ENCODE data around the gene DNAH3. TPM values are rescaled to one million over a fixed set of nuclear protein-coding genes. Genes with fewer than 3 reads are reported as not detected.
"Not testable (repeated sequence)": the region's sequence is repeated elsewhere in the genome, so short reads cannot be mapped to it uniquely, and the experiment has no call there.

The DNAH3 gene
- total RNA-seq, 1 experiment from 2014 or later: 0.15 TPM

- H3K4me3 ChIP-seq (replicated peaks in 1 of 2; ENCODE audit: low read depth in 1 of 2, low read length in 2 of 2): no peak overlapping the region
- H3K36me3 ChIP-seq (ENCODE audit: control insufficient read depth in 1 of 2, insufficient read depth in 2 of 2, low read length in 2 of 2): no peaks in the 10 kb centered on the region
- no peak overlapping the region for H3K9ac ChIP-seq (ENCODE audit: low read length)
- no peak for DNase-seq (ENCODE audit: low read depth, low spot score)
- H3K9me2 ChIP-seq (ENCODE audit: insufficient read depth): no peaks in the 10 kb centered on the region
- no peak for TF ChIP-seq SIN3A (IDR thresholded peaks at IDR 0.05; ENCODE audit: low read depth)
- no peak for TF ChIP-seq REST (IDR thresholded peaks at IDR 0.05; ENCODE audit: low read depth)
- no peak for TF ChIP-seq ELF1 (IDR thresholded peaks at IDR 0.05; ENCODE audit: borderline replicate concordance, low read depth)
- no peak for TF ChIP-seq CEBPB (IDR thresholded peaks at IDR 0.05; ENCODE audit: low read depth)
- TF ChIP-seq EZH2phosphoT487 (IDR thresholded peaks at IDR 0.05; ENCODE audit: borderline replicate concordance): no peak
- TF ChIP-seq RAD21 (IDR thresholded peaks at IDR 0.05; ENCODE audit: low read depth): no peak
- TF ChIP-seq YY1 (IDR thresholded peaks at IDR 0.05; ENCODE audit: extremely low read depth, insufficient replicate concordance, low read depth, low read length): no peak
- TF ChIP-seq CBX3 (IDR thresholded peaks at IDR 0.05; ENCODE audit: low read depth): no peak
- TF ChIP-seq POLR2A (IDR thresholded peaks at IDR 0.05; ENCODE audit: borderline replicate concordance, extremely low read depth, insufficient read depth, insufficient read length): no peak
- TF ChIP-seq FOSL1 (IDR thresholded peaks at IDR 0.05; ENCODE audit: low read depth): no peak
- TF ChIP-seq ZNF274 (IDR thresholded peaks at IDR 0.05; ENCODE audit: low read depth, low read length): no peak
- BruUV-seq (replicated peaks): no TSS peak
- ChIA-PET CTCF (no interaction called here), RAD21 (ENCODE audit: low non-redundant PET in 1 of 2, low total read pairs in 2 of 2, uncharacterized antibody in 2 of 2, unreplicated experiment in 2 of 2) (no interaction called here), POLR2A (no interaction called here)
- H3K79me2 ChIP-seq (ENCODE audit: insufficient read depth, low read length): no peaks in the 10 kb centered on the region
- intact Hi-C loops (cut with micrococcal nuclease): no loop called here
- H3K9me3 ChIP-seq (ENCODE audit: control insufficient read depth in 1 of 2, insufficient read depth in 1 of 2, low read depth in 1 of 2, low read length in 2 of 2): no peaks in the 10 kb centered on the region
- no peaks in the 10 kb centered on the region for H3K4me1 ChIP-seq (ENCODE audit: control insufficient read depth in 1 of 2, insufficient read depth in 2 of 2, low read length in 2 of 2)
- no peak overlapping the region for H3K4me2 ChIP-seq (ENCODE audit: low read length)
- H2AFZ ChIP-seq (ENCODE audit: low read depth, low read length, poor library complexity, severe bottlenecking): no peak overlapping the region
- no peaks in the 10 kb centered on the region for H3K27me3 ChIP-seq (ENCODE audit: insufficient read depth, low read length)
- ATAC-seq: no peak
- no peak overlapping the region for H3K27ac ChIP-seq (ENCODE audit: low read depth, low read length)
- no peaks in the 10 kb centered on the region for H4K20me1 ChIP-seq (ENCODE audit: insufficient read depth)
Observed at GRCh38 chr16:21116148-21116693, 34.4 kb downstream of the DNAH3 start.

- CTCF ChIA-PET; H3K4me3 ChIP-seq (replicated peaks in 1 of 2; ENCODE audit: low read depth in 1 of 2, low read length in 2 of 2); intact Hi-C loops (cut with micrococcal nuclease); RAD21 ChIA-PET (ENCODE audit: low non-redundant PET in 1 of 2, low total read pairs in 2 of 2, uncharacterized antibody in 2 of 2, unreplicated experiment in 2 of 2); H3K27ac ChIP-seq (ENCODE audit: low read depth, low read length); H3K4me2 ChIP-seq (ENCODE audit: low read length); H3K79me2 ChIP-seq (ENCODE audit: insufficient read depth, low read length); H4K20me1 ChIP-seq (ENCODE audit: insufficient read depth); BruUV-seq (replicated peaks); H3K4me1 ChIP-seq (ENCODE audit: control insufficient read depth in 1 of 2, insufficient read depth in 2 of 2, low read length in 2 of 2); H2AFZ ChIP-seq (ENCODE audit: low read depth, low read length, poor library complexity, severe bottlenecking); POLR2A ChIA-PET; H3K27me3 ChIP-seq (ENCODE audit: insufficient read depth, low read length); DNase-seq (ENCODE audit: low read depth, low spot score); H3K9me2 ChIP-seq (ENCODE audit: insufficient read depth); H3K36me3 ChIP-seq (ENCODE audit: control insufficient read depth in 1 of 2, insufficient read depth in 2 of 2, low read length in 2 of 2); H3K9me3 ChIP-seq (ENCODE audit: control insufficient read depth in 1 of 2, insufficient read depth in 1 of 2, low read depth in 1 of 2, low read length in 2 of 2); ATAC-seq; H3K9ac ChIP-seq (ENCODE audit: low read length): not testable (repeated sequence)
Observed at GRCh38 chr16:21115551-21115950, 35.1 kb downstream of the DNAH3 start.
